AG10803 (cell line): ENCODE results near the gene PTPN5.
"Not testable (repeated sequence)": the region's sequence is repeated elsewhere in the genome, so short reads cannot be mapped to it uniquely, and the experiment has no call there.

Source experiments
- DNase-seq: peaks from one replicate; pipeline ENCODE4 v3.0.0; 2010; ENCODE audit warnings: low read depth
- H3K4me3 ChIP-seq: 2 replicates; pipeline ENCODE4 v1.5.1; 2011; ENCODE audit warnings: mild to moderate bottlenecking, low read length, control low read depth
- TF ChIP-seq, protein P1 (sequence below): conservative IDR thresholded peaks from 2 replicates; pipeline ENCODE4 v1.5.1; 2011; ENCODE audit warnings: mild to moderate bottlenecking, low read length, control low read depth, inconsistent platforms

PTPN5 gene

DNA sequence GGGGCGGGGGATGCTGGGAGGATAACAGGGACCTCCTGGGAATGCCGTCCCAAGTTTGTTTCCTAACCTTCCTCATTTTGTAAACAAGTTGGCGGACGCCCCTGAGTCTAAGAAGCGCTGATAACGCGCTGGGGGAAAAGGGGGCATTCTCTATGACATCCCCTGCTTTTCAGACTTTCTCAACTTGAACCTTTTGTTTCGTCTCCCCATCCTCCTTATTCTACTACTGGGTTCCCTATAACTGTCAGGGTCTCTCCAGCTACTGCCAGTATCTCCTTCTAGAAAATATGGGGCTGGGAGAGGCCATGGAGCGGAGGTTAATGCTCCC, 92.4 kb downstream of the PTPN5 start:
- no peak for DNase-seq
- TF ChIP-seq, protein P1, sequence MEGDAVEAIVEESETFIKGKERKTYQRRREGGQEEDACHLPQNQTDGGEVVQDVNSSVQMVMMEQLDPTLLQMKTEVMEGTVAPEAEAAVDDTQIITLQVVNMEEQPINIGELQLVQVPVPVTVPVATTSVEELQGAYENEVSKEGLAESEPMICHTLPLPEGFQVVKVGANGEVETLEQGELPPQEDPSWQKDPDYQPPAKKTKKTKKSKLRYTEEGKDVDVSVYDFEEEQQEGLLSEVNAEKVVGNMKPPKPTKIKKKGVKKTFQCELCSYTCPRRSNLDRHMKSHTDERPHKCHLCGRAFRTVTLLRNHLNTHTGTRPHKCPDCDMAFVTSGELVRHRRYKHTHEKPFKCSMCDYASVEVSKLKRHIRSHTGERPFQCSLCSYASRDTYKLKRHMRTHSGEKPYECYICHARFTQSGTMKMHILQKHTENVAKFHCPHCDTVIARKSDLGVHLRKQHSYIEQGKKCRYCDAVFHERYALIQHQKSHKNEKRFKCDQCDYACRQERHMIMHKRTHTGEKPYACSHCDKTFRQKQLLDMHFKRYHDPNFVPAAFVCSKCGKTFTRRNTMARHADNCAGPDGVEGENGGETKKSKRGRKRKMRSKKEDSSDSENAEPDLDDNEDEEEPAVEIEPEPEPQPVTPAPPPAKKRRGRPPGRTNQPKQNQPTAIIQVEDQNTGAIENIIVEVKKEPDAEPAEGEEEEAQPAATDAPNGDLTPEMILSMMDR = no peak
- peak overlapping the region; percentile 62 for H3K4me3 ChIP-seq

DNA sequence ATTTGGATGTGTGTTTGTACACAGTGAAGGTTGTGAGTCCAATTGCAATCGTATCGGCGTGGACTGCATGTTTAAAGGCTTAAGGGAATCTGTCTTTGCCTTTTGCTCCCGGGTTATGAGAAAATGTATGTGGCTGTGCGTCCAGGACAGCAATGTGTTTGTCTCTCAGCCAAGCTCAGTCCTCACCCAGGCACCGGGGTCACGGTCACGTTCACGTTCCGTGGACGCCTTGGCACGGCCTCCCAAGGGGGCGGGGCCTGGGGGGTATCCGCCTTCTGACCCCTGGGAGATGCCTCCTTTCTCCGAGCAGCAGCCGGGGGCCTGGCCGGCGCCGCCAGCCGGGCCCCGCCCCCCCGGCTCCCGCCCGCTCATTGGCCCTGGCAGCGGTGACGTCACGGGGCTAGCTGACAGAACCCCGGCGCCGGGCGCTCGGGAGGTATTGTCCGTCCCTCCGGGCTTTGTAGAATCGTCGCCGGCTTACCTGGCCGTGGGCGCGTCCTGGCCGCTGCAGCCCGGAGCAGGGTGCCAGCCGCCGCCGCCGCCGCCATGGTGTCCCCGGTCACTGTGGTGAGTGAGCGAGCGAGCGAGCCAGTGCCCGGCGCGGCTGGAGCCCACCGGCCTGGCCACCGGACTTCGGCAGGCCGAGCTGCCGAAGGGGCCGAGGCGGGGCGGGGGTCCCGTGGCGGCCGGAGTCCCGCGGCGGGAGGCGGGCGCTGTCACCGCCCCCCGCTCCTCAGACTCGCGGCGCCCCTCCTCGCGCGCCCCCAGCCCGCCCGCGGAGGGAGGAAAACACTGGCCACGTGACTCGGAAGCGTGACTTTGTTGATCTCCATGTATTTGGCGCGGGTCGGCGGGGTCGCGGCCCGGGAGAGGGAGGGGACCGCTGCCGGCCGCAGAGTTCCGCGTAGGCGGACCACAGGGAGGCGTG, 93.0 kb downstream of the PTPN5 start, which contains the start of gene TMEM86A:
Gene TMEM86A, plus strand, starts transcription at position 439 of the 928 bp plus-strand sequence. Its CDS starts 108 bp downstream, at position 547.
- peak; percentile 65 for DNase-seq
- TF ChIP-seq, protein P1 = no peak
- H3K4me3 ChIP-seq = peak within 1 kb of the TSS; percentile 62

DNA sequence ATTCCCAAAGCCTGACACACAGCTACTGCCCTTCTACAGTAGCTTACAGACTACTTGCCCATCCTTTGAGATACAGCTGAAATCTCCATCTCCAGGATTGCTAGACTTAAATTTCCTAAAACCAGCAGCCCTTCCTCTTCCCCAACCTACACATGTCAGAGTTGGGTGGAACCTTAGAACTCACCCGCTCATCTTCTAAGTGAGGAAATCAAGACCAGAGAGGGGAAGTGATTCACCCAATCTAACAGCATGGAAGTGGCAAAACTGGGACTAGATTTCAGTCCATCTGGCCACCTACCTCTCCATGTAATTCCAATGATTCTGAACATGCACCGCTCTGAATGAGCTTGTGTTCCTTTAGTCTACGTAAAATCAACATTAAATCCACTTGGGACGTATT, 94.0 kb downstream of the PTPN5 start:
- TF ChIP-seq, protein P1 = no peak
- no peak for DNase-seq
- no peak overlapping the region for H3K4me3 ChIP-seq

DNA sequence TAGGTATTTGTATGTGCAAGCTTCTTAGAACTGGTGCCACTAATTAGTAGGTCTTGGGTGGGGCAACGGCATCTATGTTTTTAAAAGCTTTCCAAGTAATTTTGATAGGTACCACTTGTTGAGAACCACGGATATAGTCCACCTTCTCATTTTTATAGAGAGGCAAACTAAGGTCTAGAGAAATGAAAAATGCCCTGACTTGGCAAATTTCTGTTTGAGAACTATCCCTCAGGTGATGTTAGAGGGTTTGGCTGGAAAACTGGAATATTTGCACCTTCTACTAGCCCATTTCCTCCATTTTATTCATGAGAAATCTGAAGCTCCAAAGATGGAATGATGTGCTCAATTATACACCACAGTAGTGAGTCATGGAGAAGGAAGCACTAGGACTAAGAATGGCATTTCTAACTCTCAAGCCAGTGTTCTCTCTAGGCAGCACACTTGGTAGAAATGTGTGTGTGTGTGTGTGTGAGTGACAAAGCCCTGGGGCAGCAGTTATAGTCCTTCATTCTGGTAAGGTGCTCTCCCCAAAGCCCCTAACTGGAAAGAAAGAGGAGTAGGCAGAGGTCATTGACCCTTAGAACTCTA, 94.9 kb downstream of the PTPN5 start:
- no peak overlapping the region for H3K4me3 ChIP-seq
- DNase-seq = peak; percentile 43
- TF ChIP-seq, protein P1 = no peak

DNA sequence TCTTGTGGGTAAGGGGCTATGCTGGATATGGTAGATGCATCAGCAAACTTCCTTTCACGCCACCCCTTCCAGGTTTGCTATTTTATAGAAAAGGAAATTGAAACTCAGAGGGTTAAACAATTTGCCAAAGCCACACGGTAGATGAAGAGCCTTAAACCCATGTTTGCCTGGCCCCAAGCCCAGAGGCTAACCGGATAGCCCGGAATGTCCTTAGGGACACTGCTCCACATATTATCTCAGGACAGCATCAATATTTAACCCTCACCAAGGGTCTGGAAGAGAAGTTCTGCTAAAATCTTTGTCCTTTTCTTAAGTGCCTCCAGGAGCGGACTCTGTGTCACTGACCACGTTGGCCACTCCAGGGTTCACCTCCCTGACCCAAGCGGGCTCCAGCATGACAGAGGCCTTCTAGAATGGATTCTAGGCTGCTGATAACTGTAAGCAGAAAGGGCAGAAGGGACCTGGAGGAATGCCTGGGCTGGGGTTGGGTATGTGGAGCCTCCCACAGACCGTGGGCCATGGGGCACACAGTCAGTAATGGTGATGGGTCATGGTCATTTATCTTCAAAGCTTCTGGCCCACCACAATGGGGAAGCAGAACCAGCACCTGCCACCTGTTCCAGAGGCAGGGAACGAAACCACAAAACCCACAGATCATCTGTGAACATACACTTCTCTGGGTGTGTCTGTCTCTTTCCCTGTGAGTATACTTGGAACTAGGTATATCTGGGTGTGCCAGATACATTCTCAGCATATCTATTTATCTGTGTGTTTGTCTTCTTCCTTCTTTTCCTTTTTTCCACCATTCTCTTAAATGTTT, 98.4 kb downstream of the PTPN5 start:
- H3K4me3 ChIP-seq = no peak overlapping the region
- no peak for DNase-seq
- TF ChIP-seq, protein P1 = no peak

DNA sequence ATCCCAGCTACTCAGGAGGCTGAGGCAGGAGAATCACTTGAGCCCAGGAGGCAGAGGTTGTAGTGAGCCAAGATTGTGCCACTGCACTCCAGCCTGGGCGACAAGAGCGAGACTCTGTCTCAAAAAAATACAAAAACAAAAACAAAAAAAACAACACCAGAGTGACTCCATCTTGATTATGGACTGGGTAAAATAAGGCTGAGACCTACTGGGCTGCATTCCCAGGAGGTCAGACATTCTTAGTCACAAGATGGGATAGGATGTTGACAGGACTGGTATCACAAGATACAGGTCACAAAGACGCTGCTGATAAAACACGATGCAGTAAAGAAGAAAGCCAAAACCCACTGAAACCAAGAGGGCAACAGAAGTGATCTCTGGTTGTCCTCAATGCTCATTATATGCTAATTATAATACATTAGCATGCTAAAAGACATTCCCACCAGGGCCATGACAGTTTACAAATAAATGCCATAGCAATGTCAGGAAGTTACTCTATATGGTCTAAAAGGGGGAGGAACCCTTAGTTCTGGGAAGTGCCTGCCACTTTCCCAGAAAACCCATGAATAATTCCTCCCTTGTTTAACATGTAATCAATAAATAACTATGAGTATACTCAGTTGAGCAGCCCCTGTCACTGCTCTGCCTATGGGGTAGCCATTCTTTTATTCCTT, 100.0 kb downstream of the PTPN5 start:
- DNase-seq, H3K4me3 ChIP-seq: not testable (repeated sequence)

DNA sequence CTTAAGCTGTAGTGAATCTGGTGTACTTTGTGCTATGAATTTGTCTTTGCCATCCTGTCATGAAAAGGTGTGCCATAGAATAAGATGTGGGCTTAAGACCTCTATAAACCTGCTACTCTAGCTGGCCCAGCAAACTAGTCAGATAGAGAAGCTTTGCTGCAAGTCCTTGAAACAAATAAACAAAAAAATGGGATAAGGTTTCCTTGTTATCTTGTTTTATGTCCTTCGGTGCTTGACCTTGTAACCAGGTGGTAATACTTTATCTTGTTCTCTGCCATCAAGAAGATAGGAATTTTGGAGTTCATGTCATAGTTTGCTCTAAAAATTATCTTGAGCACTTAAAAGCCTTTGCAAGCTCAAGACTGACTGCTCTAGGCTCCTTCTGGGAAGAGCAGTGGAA, 107.3 kb downstream of the PTPN5 start:
- DNase-seq = no peak
- no peak overlapping the region for H3K4me3 ChIP-seq
- TF ChIP-seq, protein P1 = no peak
